ENCODE measurements around the gene PRX. TPM values are rescaled to one million over a fixed set of nuclear protein-coding genes. Genes with fewer than 3 reads are reported as not detected.
"Not testable (repeated sequence)": the region's sequence is repeated elsewhere in the genome, so short reads cannot be mapped to it uniquely, and the experiment has no call there.

Gene PRX
- total RNA-seq, 1 donor from 2014 or later, result 0.96 TPM

- Mint-ChIP-seq H3K27me3 (no peaks in the 10 kb centered on the region), H3K9me3 (ENCODE audit: low read depth) (no peaks in the 10 kb centered on the region), H3K4me3 (ENCODE audit: low read depth) (no peak overlapping the region), H3K36me3 (ENCODE audit: insufficient read depth) (peaks cover 13% of the 10 kb centered on the region), H3K4me1 (ENCODE audit: low read depth) (no peaks in the 10 kb centered on the region), H3K27ac (no peak overlapping the region)
- DNase-seq (ENCODE audit: low spot score, unreplicated experiment), result no peak
- TF ChIP-seq CTCF (IDR thresholded peaks at IDR 0.05; ENCODE audit: unreplicated experiment), result no peak
Observed at GRCh38 chr19:40376286-40376862, 36.8 kb downstream of the PRX start.

GRCh38 chr19:40374084-40374483 lies 39.1 kb downstream of the PRX start:
- H3K36me3 Mint-ChIP-seq (ENCODE audit: insufficient read depth), result peaks cover 15% of the 10 kb centered on the region
- no peak overlapping the region for H3K4me3 Mint-ChIP-seq (ENCODE audit: low read depth)
- no peak overlapping the region for H3K27ac Mint-ChIP-seq
- H3K9me3 Mint-ChIP-seq (ENCODE audit: low read depth), result no peaks in the 10 kb centered on the region
- TF ChIP-seq CTCF (IDR thresholded peaks at IDR 0.05; ENCODE audit: unreplicated experiment), result no peak
- no peaks in the 10 kb centered on the region for H3K4me1 Mint-ChIP-seq (ENCODE audit: low read depth)
- H3K27me3 Mint-ChIP-seq, result no peaks in the 10 kb centered on the region
- no peak for DNase-seq (ENCODE audit: low spot score, unreplicated experiment)

GRCh38 chr19:40371802-40372122 lies 41.4 kb downstream of the PRX start:
- peaks cover 14% of the 10 kb centered on the region for H3K36me3 Mint-ChIP-seq (ENCODE audit: insufficient read depth)
- H3K4me3 Mint-ChIP-seq (ENCODE audit: low read depth), result no peak overlapping the region
- no peaks in the 10 kb centered on the region for H3K9me3 Mint-ChIP-seq (ENCODE audit: low read depth)
- H3K27me3 Mint-ChIP-seq, result no peaks in the 10 kb centered on the region
- no peak for DNase-seq (ENCODE audit: low spot score, unreplicated experiment)
- H3K27ac Mint-ChIP-seq, result no peak overlapping the region
- H3K4me1 Mint-ChIP-seq (ENCODE audit: low read depth), result peaks cover 4% of the 10 kb centered on the region
- TF ChIP-seq CTCF (IDR thresholded peaks at IDR 0.05; ENCODE audit: unreplicated experiment), result no peak

- Mint-ChIP-seq H3K27me3 (no peaks in the 10 kb centered on the region), H3K4me3 (ENCODE audit: low read depth) (no peak overlapping the region), H3K4me1 (ENCODE audit: low read depth) (peaks cover 8% of the 10 kb centered on the region), H3K27ac (no peak overlapping the region), H3K36me3 (ENCODE audit: insufficient read depth) (peaks cover 14% of the 10 kb centered on the region), H3K9me3 (ENCODE audit: low read depth) (no peaks in the 10 kb centered on the region)
- no peak for TF ChIP-seq CTCF (IDR thresholded peaks at IDR 0.05; ENCODE audit: unreplicated experiment)
- DNase-seq (ENCODE audit: low spot score, unreplicated experiment), result no peak
Observed at GRCh38 chr19:40370997-40371801, 42.0 kb downstream of the PRX start.

GRCh38 chr19:40370253-40370652 lies 42.9 kb downstream of the PRX start:
- H3K4me1 Mint-ChIP-seq (ENCODE audit: low read depth), result peaks cover 12% of the 10 kb centered on the region
- not testable (repeated sequence) for DNase-seq (ENCODE audit: low spot score, unreplicated experiment); H3K27ac Mint-ChIP-seq; H3K4me3 Mint-ChIP-seq (ENCODE audit: low read depth); H3K27me3 Mint-ChIP-seq; H3K9me3 Mint-ChIP-seq (ENCODE audit: low read depth)
- H3K36me3 Mint-ChIP-seq (ENCODE audit: insufficient read depth), result peaks cover 11% of the 10 kb centered on the region

GRCh38 chr19:40369797-40370196 lies 43.4 kb downstream of the PRX start:
- no peak for DNase-seq (ENCODE audit: low spot score, unreplicated experiment)
- no peak overlapping the region for H3K4me3 Mint-ChIP-seq (ENCODE audit: low read depth)
- H3K27me3 Mint-ChIP-seq, result no peaks in the 10 kb centered on the region
- no peak for TF ChIP-seq CTCF (IDR thresholded peaks at IDR 0.05; ENCODE audit: unreplicated experiment)
- no peaks in the 10 kb centered on the region for H3K9me3 Mint-ChIP-seq (ENCODE audit: low read depth)
- H3K27ac Mint-ChIP-seq, result no peak overlapping the region
- H3K36me3 Mint-ChIP-seq (ENCODE audit: insufficient read depth), result peaks cover 9% of the 10 kb centered on the region
- H3K4me1 Mint-ChIP-seq (ENCODE audit: low read depth), result peaks cover 13% of the 10 kb centered on the region

Data from progenitor cell of endocrine pancreas (in vitro differentiated cells).